Smooth muscle cell (in vitro differentiated cells): ENCODE measurements around the gene RNF220. TPM values are rescaled to one million over a fixed set of nuclear protein-coding genes. Genes with fewer than 3 reads are reported as not detected.

ENCODE experiments used
- DNase-seq: peaks from one replicate; lab custom pipeline; 2025; ENCODE audit not compliant: unreplicated experiment; lab: John Stamatoyannopoulos, UW
- H2AFZ ChIP-seq: fragments of 200-600 bp; sonication (generic); 2 replicates; pipeline ENCODE4 v1.6.0; 2016; ENCODE audit warnings: antibody characterized with exemption, low read depth, mild to moderate bottlenecking
- H3F3A ChIP-seq: fragments of 200-600 bp; sonication (generic); 2 replicates; pipeline ENCODE4 v1.6.0; 2017; ENCODE audit warnings: antibody characterized with exemption, low read depth
- H3K27ac ChIP-seq: fragments of 200-600 bp; sonication (generic); 2 replicates; pipeline ENCODE4 v1.5.1; 2016; ENCODE audit warnings: low read depth, mild to moderate bottlenecking
- H3K27me3 ChIP-seq: fragments of 200-600 bp; sonication (generic); 2 replicates; pipeline ENCODE4 v1.6.1; 2016; ENCODE audit warnings: low read depth, mild to moderate bottlenecking
- H3K36me3 ChIP-seq: fragments of 200-600 bp; sonication (generic); 2 replicates; pipeline ENCODE4 v1.5.1; 2016; ENCODE audit warnings: low read depth
- H3K4me1 ChIP-seq: fragments of 200-600 bp; sonication (generic); 2 replicates; pipeline ENCODE4 v1.5.1; 2016; ENCODE audit warnings: low read depth
- H3K4me2 ChIP-seq: fragments of 200-600 bp; sonication (generic); 2 replicates; pipeline ENCODE4 v1.6.0; 2016; ENCODE audit warnings: mild to moderate bottlenecking
- H3K4me3 ChIP-seq: fragments of 200-600 bp; sonication (generic); 2 replicates; pipeline ENCODE4 v1.5.1; 2016; ENCODE audit warnings: mild to moderate bottlenecking
- H3K79me2 ChIP-seq: fragments of 200-600 bp; sonication (generic); 2 replicates; pipeline ENCODE4 v1.6.0; 2016; ENCODE audit warnings: low read depth, mild to moderate bottlenecking
- H3K9ac ChIP-seq: fragments of 200-600 bp; sonication (generic); 2 replicates; pipeline ENCODE4 v1.6.0; 2016; ENCODE audit warnings: low read depth
- H3K9me3 ChIP-seq: fragments of 200-600 bp; sonication (generic); replicated peaks from 2 replicates; pipeline ENCODE4 v1.5.1; 2016; ENCODE audit warnings: low read depth
- H4K20me1 ChIP-seq: fragments of 200-600 bp; sonication (generic); 2 replicates; pipeline ENCODE4 v1.6.0; 2016; ENCODE audit warnings: low read depth
- WGBS: methylation state at CpG from one replicate; pipeline ENCODE4 v1.1.7; 2016; ENCODE audit warnings: low lambda C conversion rate; 5-methylcytosine and 5-hydroxymethylcytosine counted together
- polyA plus RNA-seq: library from polyadenylated mRNA; unstranded; fragments of >200 nt; fragmentation: Nextera tagmentation; extraction: Ambion mirVana; gene quantifications from 2 replicates; pipeline ENCODE4 v1.2.1, GENCODE V29; 2016
- total RNA-seq: library from RNA; depleted of rRNA; stranded (reverse); fragments of >200 nt; gene quantifications from 2 replicates; pipeline ENCODE4 v1.2.3, GENCODE V29; 2014
- TF ChIP-seq, protein P1 (sequence below): fragments of 200-600 bp; sonication (generic); IDR thresholded peaks from 2 replicates; pipeline ENCODE4 v1.5.1; 2017; ENCODE audit warnings: borderline replicate concordance, mild to moderate bottlenecking, antibody characterized with exemption; ENCODE audit not compliant: insufficient read depth, poor library complexity, severe bottlenecking

RNF220 gene
- total and polyA plus RNA-seq, 2 experiments from 2014 or later: 65.8 to 71.1 TPM

DNA sequence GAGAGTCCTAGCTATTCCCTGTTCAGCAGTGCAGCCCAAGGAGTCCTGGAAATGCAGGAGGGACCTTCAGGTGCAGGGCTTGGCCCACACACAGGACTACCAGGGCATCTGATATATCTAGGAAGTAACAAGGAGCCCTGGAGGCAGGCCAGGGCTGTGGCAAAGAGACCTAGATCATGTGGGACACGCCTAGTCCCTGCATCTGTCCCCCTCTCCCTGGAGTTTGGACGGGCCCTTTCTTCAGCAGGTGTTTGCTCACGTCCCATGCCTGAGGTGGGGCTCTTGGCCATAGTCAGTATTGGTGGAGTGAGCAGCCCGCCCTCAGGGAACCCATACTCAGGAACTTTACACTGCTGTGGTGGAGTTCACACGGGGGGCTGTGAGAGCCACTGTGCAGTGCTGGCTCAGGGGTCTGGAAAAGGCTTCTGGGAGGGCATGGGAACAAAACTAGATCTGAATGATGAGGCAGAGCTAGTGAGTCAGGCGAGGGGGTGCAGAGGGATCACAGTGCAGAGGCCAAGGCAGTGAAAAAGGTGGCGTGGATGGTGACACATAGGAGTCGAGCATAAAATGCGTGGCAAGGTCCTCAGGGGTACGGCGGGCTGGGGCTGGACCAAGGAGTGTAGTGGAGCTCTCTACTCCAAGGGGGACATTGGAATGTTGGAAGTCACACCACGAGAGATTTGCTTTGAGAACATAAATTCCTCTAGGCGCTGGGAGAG is 243.6 kb downstream of the RNF220 start:
- TF ChIP-seq, protein P1, sequence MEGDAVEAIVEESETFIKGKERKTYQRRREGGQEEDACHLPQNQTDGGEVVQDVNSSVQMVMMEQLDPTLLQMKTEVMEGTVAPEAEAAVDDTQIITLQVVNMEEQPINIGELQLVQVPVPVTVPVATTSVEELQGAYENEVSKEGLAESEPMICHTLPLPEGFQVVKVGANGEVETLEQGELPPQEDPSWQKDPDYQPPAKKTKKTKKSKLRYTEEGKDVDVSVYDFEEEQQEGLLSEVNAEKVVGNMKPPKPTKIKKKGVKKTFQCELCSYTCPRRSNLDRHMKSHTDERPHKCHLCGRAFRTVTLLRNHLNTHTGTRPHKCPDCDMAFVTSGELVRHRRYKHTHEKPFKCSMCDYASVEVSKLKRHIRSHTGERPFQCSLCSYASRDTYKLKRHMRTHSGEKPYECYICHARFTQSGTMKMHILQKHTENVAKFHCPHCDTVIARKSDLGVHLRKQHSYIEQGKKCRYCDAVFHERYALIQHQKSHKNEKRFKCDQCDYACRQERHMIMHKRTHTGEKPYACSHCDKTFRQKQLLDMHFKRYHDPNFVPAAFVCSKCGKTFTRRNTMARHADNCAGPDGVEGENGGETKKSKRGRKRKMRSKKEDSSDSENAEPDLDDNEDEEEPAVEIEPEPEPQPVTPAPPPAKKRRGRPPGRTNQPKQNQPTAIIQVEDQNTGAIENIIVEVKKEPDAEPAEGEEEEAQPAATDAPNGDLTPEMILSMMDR: no peak
- DNase-seq: no peak
- WGBS: 92% methylated on average over 13 of the region's 13 CpGs
- H3K9ac ChIP-seq: no peak overlapping the region
- no peaks in the 10 kb centered on the region for H3K79me2 ChIP-seq
- H3F3A ChIP-seq: no peaks in the 10 kb centered on the region
- H2AFZ ChIP-seq: no peak overlapping the region
- H3K9me3 ChIP-seq: no peaks in the 10 kb centered on the region
- H3K4me2 ChIP-seq: no peak overlapping the region
- H3K4me1 ChIP-seq: peaks cover 4% of the 10 kb centered on the region
- no peak overlapping the region for H3K4me3 ChIP-seq
- H3K27me3 ChIP-seq: no peaks in the 10 kb centered on the region
- H3K36me3 ChIP-seq: no peaks in the 10 kb centered on the region
- H3K27ac ChIP-seq: no peak overlapping the region
- peaks cover 5% of the 10 kb centered on the region for H4K20me1 ChIP-seq

GRCh38 chr1:44649788-44650158 is 244.7 kb downstream of the RNF220 start:
- WGBS: 98% methylated on average over 13 of the region's 13 CpGs
- TF ChIP-seq, protein P1: no peak
- Histone ChIP-seq H3K4me3 (no peak overlapping the region), H3K36me3 (no peaks in the 10 kb centered on the region), H3K4me1 (peaks cover 4% of the 10 kb centered on the region), H3K79me2 (no peaks in the 10 kb centered on the region), H2AFZ (no peak overlapping the region), H3K27ac (no peak overlapping the region), H3K9me3 (no peaks in the 10 kb centered on the region), H3K9ac (no peak overlapping the region), H3F3A (no peaks in the 10 kb centered on the region), H4K20me1 (no peaks in the 10 kb centered on the region), H3K27me3 (no peaks in the 10 kb centered on the region), H3K4me2 (no peak overlapping the region)
- DNase-seq: no peak

GRCh38 chr1:44650159-44650831 is 245.2 kb downstream of the RNF220 start:
- no peak for DNase-seq
- H3K4me2 ChIP-seq: no peak overlapping the region
- H3K27me3 ChIP-seq: no peaks in the 10 kb centered on the region
- no peaks in the 10 kb centered on the region for H3K9me3 ChIP-seq
- no peaks in the 10 kb centered on the region for H3K36me3 ChIP-seq
- H2AFZ ChIP-seq: no peak overlapping the region
- 71% methylated on average over 18 of the region's 23 CpGs for WGBS
- H3K79me2 ChIP-seq: no peaks in the 10 kb centered on the region
- H3K27ac ChIP-seq: no peak overlapping the region
- no peak overlapping the region for H3K4me3 ChIP-seq
- TF ChIP-seq, protein P1: no peak
- H4K20me1 ChIP-seq: no peaks in the 10 kb centered on the region
- H3K9ac ChIP-seq: no peak overlapping the region
- H3K4me1 ChIP-seq: peaks cover 4% of the 10 kb centered on the region
- H3F3A ChIP-seq: no peaks in the 10 kb centered on the region
